B cell (primary cell): ENCODE measurements around the gene TMEM131L. TPM values are rescaled to one million over a fixed set of nuclear protein-coding genes. Genes with fewer than 3 reads are reported as not detected.

Experiments used
- ATAC-seq: fragments of 200-7000 bp; cut with Tn5 transposase; one replicate; pipeline ENCODE4 v1.10.0; 2021; ENCODE audit warnings: low read depth, mild to moderate bottlenecking, moderate number of reproducible peaks, moderate library complexity
- CTCF ChIA-PET: fragments of 350-600 bp; sonication (Branson Sonifier 250); formaldehyde crosslinking; loops from one replicate; lab custom pipeline; 2021; ENCODE audit warnings: antibody characterized with exemption, inconsistent platforms; lab: Charles Lee
- POLR2A ChIA-PET: fragments of 350-600 bp; sonication (Branson Sonifier 250); formaldehyde crosslinking; loops from one replicate; lab custom pipeline; 2021; ENCODE audit warnings: antibody characterized with exemption; lab: Charles Lee
- DNase-seq: peaks from one replicate; pipeline ENCODE4 v3.0.0; 2013
- H2AFZ ChIP-seq: 2 replicates; pipeline ENCODE4 v1.6.1; 2012; ENCODE audit warnings: mild to moderate bottlenecking, low read depth, low read length; ENCODE audit not compliant: insufficient read depth, poor library complexity, severe bottlenecking
- H3K27ac ChIP-seq, 2 donors: 1 replicate in 1 of 2; 2 replicates in 1 of 2; pipeline ENCODE4 v1.5.1; 2012 to 2013; ENCODE audit warnings: low read length in 2 of 2, mild to moderate bottlenecking in 2 of 2, moderate library complexity in 1 of 2
- H3K27me3 ChIP-seq, 4 experiments: fragments of 200-600 bp in 1 of 4; sonication (generic) in 1 of 4; replicated peaks in 1 of 4; 1 replicate in 2 of 4; 2 replicates in 2 of 4; pipeline versions ENCODE4 v1.6.1 to v1.7.0; 2013 to 2016; ENCODE audit warnings: low read length in 3 of 4, mild to moderate bottlenecking in 2 of 4, mixed read lengths in 1 of 4, moderate library complexity in 1 of 4; ENCODE audit not compliant: insufficient read depth in 4 of 4, control insufficient read depth in 3 of 4; ENCODE audit errors: control extremely low read depth in 1 of 4
- H3K36me3 ChIP-seq, 2 experiments: replicated peaks in 1 of 2; 1 replicate in 1 of 2; 2 replicates in 1 of 2; pipeline versions ENCODE4 v1.6.1 to v1.7.1; 2013; ENCODE audit warnings: low read length in 1 of 2; ENCODE audit not compliant: insufficient read depth in 2 of 2, control insufficient read depth in 1 of 2; ENCODE audit errors: control extremely low read depth in 1 of 2, extremely low read depth in 1 of 2
- H3K4me1 ChIP-seq, 2 donors: fragments of 200-600 bp in 1 of 2; sonication (generic) in 1 of 2; 1 replicate in 1 of 2; 2 replicates in 1 of 2; pipeline versions ENCODE4 v1.5.1 to v1.6.1; 2013 to 2017; ENCODE audit warnings: low read length in 2 of 2; ENCODE audit not compliant: control insufficient read depth in 2 of 2, insufficient read depth in 2 of 2
- H3K4me2 ChIP-seq: replicated peaks from 2 replicates; pipeline ENCODE3; 2012; ENCODE audit warnings: mild to moderate bottlenecking, low read depth, low read length; ENCODE audit not compliant: poor library complexity, severe bottlenecking
- H3K4me3 ChIP-seq, 5 experiments: fragments of 200-600 bp in 1 of 5; sonication (generic) in 1 of 5; 1 replicate in 3 of 5; 2 replicates in 2 of 5; pipeline versions ENCODE4 v1.5.1 to v1.7.0; 2011 to 2016; ENCODE audit warnings: low read length in 4 of 5, mild to moderate bottlenecking in 4 of 5, low read depth in 2 of 5, control low read depth in 1 of 5, moderate library complexity in 1 of 5; ENCODE audit not compliant: insufficient read depth in 1 of 5; ENCODE audit errors: control extremely low read depth in 1 of 5, extremely low read depth in 1 of 5
- H3K79me2 ChIP-seq: fragments of 200-600 bp; sonication (generic); one replicate; pipeline ENCODE4 v1.6.0; 2016; ENCODE audit warnings: low read length; ENCODE audit not compliant: control insufficient read depth, insufficient read depth
- H3K9ac ChIP-seq: fragments of 200-600 bp; sonication (generic); 2 replicates; pipeline ENCODE4 v1.6.1; 2017; ENCODE audit warnings: mild to moderate bottlenecking, low read length, moderate library complexity
- H3K9me3 ChIP-seq, 3 donors: one replicate each; pipeline versions ENCODE4 v1.6.1 to v1.7.1; 2013; ENCODE audit warnings: low read length in 2 of 3; ENCODE audit not compliant: control insufficient read depth in 2 of 3, insufficient read depth in 1 of 3; ENCODE audit errors: control extremely low read depth in 1 of 3
- H4K20me1 ChIP-seq: 2 replicates; pipeline ENCODE4 v1.6.0; 2012; ENCODE audit warnings: mild to moderate bottlenecking, low read length; ENCODE audit not compliant: insufficient read depth, control insufficient read depth, poor library complexity, severe bottlenecking
- H3K27ac Mint-ChIP-seq: one replicate; pipeline ENCODE4 v1.8.0; 2021; ENCODE audit warnings: mixed read lengths
- H3K27me3 Mint-ChIP-seq: one replicate; pipeline ENCODE4 v1.8.0; 2021; ENCODE audit warnings: mixed read lengths
- H3K4me1 Mint-ChIP-seq: one replicate; pipeline ENCODE4 v1.8.0; 2021; ENCODE audit warnings: mixed read lengths
- H3K4me3 Mint-ChIP-seq: one replicate; pipeline ENCODE4 v1.8.0; 2021; ENCODE audit warnings: mixed read lengths
- H3K9me3 Mint-ChIP-seq: one replicate; pipeline ENCODE4 v1.8.0; 2022; ENCODE audit warnings: mixed read lengths; ENCODE audit not compliant: insufficient read depth
- CTCF ChIP-seq: fragments of 200-600 bp; IDR thresholded peaks from one replicate; pipeline ENCODE4 v1.8.0; 2022; ENCODE audit warnings: antibody characterized with exemption, mild to moderate bottlenecking
- EZH2 ChIP-seq: IDR thresholded peaks from 2 replicates; pipeline ENCODE4 v1.6.1; 2012; ENCODE audit warnings: borderline replicate concordance, low read depth, mild to moderate bottlenecking, moderate library complexity, low read length; ENCODE audit not compliant: insufficient read depth, poor library complexity, severe bottlenecking
- WGBS: methylation state at CpG from one replicate; pipeline ENCODE4 v1.1.5; 2013; ENCODE audit warnings: missing lambda C conversion rate; ENCODE audit not compliant: insufficient coverage; 5-methylcytosine and 5-hydroxymethylcytosine counted together
- intact Hi-C: fragments of 100-400 bp; cut with micrococcal nuclease; formaldehyde crosslinking; loops from one replicate; pipeline ENCODE4 v1.10.0; 2022
- polyA plus RNA-seq: library from polyadenylated mRNA; depleted of rRNA; stranded (reverse); fragments of >200 nt; gene quantifications from 2 replicates; pipeline ENCODE4 v1.2.3, GENCODE V29; 2012
- total RNA-seq, 2 donors: library from RNA; stranded (reverse); fragments of 120-200 nt in 1 of 2; gene quantifications; 1 replicate in 1 of 2; 2 replicates in 1 of 2; pipeline versions ENCODE4 v1.2.3 to v1.2.4, GENCODE V29; 2013 to 2022

Gene TMEM131L
- total and polyA plus RNA-seq, 2 donors (not counting 1 experiment from before 2014, with no cell fraction given) = 56.4 to 120 TPM

GRCh38 chr4:153556435-153556815 lies 90.3 kb downstream of the TMEM131L start:
- intact Hi-C loops = no loop called here
- H3K27me3 ChIP-seq = no peaks in the 10 kb centered on the region
- no peak overlapping the region for H2AFZ ChIP-seq
- CTCF ChIA-PET = interaction anchor here (1.3 to 1.4 kb wide), 2 partner anchors 26 to 49 kb away, joined by 3 to 4 read pairs; no protein-coding TSS in a partner anchor
- H3K27ac Mint-ChIP-seq = no peak overlapping the region
- no peak overlapping the region for H3K4me3 ChIP-seq
- no peak overlapping the region for H3K4me2 ChIP-seq
- H3K9me3 ChIP-seq = peaks cover 0 to 4% (median 0%) of the 10 kb centered on the region in 3 donors
- POLR2A ChIA-PET = interaction anchor here (1.5 kb wide), 1 partner anchor 89 kb away, joined by 3 read pairs; no protein-coding TSS in a partner anchor
- H3K4me3 Mint-ChIP-seq = no peak overlapping the region
- H3K79me2 ChIP-seq = peaks cover 95% of the 10 kb centered on the region
- ATAC-seq (no peak), DNase-seq (no peak)
- H3K36me3 ChIP-seq = peaks cover 20 to 80% of the 10 kb centered on the region in 2 experiments
- peaks cover 29% of the 10 kb centered on the region for H3K4me1 Mint-ChIP-seq
- H3K9ac ChIP-seq = no peak overlapping the region
- no CpG with 5 or more reads among the region's 3 CpGs for WGBS
- H3K27ac ChIP-seq = peak overlapping the region in 1 of 2 donors; percentile 57
- peaks cover 0 to 4% of the 10 kb centered on the region in 2 donors for H3K4me1 ChIP-seq
- TF ChIP-seq CTCF = no peak
- no peak for TF ChIP-seq EZH2
- peaks cover 91% of the 10 kb centered on the region for H4K20me1 ChIP-seq
- H3K9me3 Mint-ChIP-seq = peaks cover 5% of the 10 kb centered on the region
- H3K27me3 Mint-ChIP-seq = no peaks in the 10 kb centered on the region

DNA sequence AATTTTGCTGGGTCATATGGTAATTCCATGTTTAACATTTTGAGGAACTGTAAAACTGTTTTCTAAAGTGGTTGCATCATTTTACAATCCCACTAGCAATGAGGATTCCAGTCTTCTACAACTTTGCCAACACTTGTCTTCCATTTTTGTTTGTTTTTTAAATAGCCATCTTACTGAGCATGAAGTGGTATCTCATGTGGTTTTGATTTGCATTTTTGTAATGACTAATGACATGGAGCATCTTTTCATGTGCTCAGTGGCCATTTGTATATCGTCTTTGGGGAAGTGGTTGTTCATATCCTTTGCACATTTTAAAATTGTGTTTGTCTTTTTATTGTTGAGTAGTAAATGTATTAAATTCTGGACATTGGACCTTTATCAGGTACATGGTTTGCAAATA lies 94.7 kb downstream of the TMEM131L start:
- H3K4me2 ChIP-seq = no peak overlapping the region
- peaks cover 95% of the 10 kb centered on the region for H3K79me2 ChIP-seq
- H3K9ac ChIP-seq = no peak overlapping the region
- WGBS = no CpG with 5 or more reads among the region's 1 CpG
- H3K4me3 Mint-ChIP-seq = no peak overlapping the region
- no peak overlapping the region for H3K4me3 ChIP-seq
- H3K36me3 ChIP-seq = peaks cover 26 to 86% of the 10 kb centered on the region in 2 experiments
- peaks cover 27% of the 10 kb centered on the region for H3K4me1 Mint-ChIP-seq
- ATAC-seq (peak; percentile 54), DNase-seq (peak; percentile 23)
- H3K27me3 ChIP-seq = no peaks in the 10 kb centered on the region
- H3K4me1 ChIP-seq = peaks cover 2 to 4% of the 10 kb centered on the region in 2 donors
- no peak for TF ChIP-seq EZH2
- TF ChIP-seq CTCF = no peak
- no peak overlapping the region for H2AFZ ChIP-seq
- peak overlapping the region in 1 of 2 donors; percentile 27 for H3K27ac ChIP-seq
- H3K27ac Mint-ChIP-seq = peak overlapping the region; percentile 64
- H3K9me3 ChIP-seq = peaks cover 0 to 5% (median 0%) of the 10 kb centered on the region in 3 donors
- H3K9me3 Mint-ChIP-seq = peaks cover 5% of the 10 kb centered on the region
- H4K20me1 ChIP-seq = peaks cover 60% of the 10 kb centered on the region
- POLR2A ChIA-PET = no interaction called here
- no peaks in the 10 kb centered on the region for H3K27me3 Mint-ChIP-seq
- intact Hi-C loops = loop anchor here (2.0 kb wide), 1 partner anchor 14 kb away; no protein-coding TSS in a partner anchor
- CTCF ChIA-PET = interaction anchor here (2.5 kb wide), 1 partner anchor 13 kb away, joined by 8 read pairs; no protein-coding TSS in a partner anchor
